Esophagus squamous epithelium (tissue), 4 donors: ENCODE measurements around the gene GRIP2.

Experiments used
- CTCF ChIP-seq, 6 experiments: fragments of 450-650 bp in 4 of 6; fragments of 200-600 bp in 2 of 6; sonication (generic) in 2 of 6; IDR thresholded peaks; one replicate each; pipeline ENCODE4 v1.5.1; 2016 to 2019; ENCODE audit warnings: antibody characterized with exemption in 6 of 6, mild to moderate bottlenecking in 4 of 6, moderate library complexity in 4 of 6
- POLR2A ChIP-seq, 4 donors: fragments of 450-650 bp; IDR thresholded peaks; one replicate each; pipeline ENCODE4 v1.6.1; 2017; ENCODE audit warnings: antibody characterized with exemption in 4 of 4, mild to moderate bottlenecking in 4 of 4, moderate library complexity in 3 of 4

DNA sequence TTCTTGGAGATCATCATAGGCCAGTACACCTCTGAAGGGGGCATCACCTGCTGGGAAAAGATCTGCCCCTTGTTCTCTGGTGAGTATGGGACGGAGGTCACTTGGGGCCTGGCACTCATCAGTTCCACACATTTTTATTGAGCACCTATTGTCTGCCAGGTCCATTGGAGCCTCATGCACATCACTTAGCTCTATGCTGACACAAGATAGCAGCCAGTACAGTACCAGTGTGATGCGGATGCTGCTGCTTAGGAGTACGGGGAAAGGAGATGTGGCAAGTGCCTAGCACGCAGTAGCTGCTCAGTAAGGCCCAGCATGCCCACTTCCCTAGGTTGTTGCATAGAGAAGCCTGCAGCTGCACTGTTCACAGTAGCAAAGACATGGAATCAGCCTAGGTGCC, 94.4 kb downstream of the GRIP2 start:
- TF ChIP-seq CTCF (IDR thresholded peaks at IDR 0.05) (no peak), POLR2A (IDR thresholded peaks at IDR 0.05) (no peak)
